ENCODE results near the gene TSPAN11. TPM values are rescaled to one million over a fixed set of nuclear protein-coding genes. Genes with fewer than 3 reads are reported as not detected.

Gene TSPAN11
- total RNA-seq, 4 donors from 2014 or later: 0.12 to 1.4 (median 1.2) TPM

GRCh38 chr12:31037028-31037427 lies 110.5 kb downstream of the TSPAN11 start:
- DNase-seq (ENCODE audit: low spot score) (no peak), ATAC-seq (ENCODE audit: low FRiP score) (no peak)
- TF ChIP-seq, protein P1, sequence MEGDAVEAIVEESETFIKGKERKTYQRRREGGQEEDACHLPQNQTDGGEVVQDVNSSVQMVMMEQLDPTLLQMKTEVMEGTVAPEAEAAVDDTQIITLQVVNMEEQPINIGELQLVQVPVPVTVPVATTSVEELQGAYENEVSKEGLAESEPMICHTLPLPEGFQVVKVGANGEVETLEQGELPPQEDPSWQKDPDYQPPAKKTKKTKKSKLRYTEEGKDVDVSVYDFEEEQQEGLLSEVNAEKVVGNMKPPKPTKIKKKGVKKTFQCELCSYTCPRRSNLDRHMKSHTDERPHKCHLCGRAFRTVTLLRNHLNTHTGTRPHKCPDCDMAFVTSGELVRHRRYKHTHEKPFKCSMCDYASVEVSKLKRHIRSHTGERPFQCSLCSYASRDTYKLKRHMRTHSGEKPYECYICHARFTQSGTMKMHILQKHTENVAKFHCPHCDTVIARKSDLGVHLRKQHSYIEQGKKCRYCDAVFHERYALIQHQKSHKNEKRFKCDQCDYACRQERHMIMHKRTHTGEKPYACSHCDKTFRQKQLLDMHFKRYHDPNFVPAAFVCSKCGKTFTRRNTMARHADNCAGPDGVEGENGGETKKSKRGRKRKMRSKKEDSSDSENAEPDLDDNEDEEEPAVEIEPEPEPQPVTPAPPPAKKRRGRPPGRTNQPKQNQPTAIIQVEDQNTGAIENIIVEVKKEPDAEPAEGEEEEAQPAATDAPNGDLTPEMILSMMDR (IDR thresholded peaks at IDR 0.05): no peak

DNA sequence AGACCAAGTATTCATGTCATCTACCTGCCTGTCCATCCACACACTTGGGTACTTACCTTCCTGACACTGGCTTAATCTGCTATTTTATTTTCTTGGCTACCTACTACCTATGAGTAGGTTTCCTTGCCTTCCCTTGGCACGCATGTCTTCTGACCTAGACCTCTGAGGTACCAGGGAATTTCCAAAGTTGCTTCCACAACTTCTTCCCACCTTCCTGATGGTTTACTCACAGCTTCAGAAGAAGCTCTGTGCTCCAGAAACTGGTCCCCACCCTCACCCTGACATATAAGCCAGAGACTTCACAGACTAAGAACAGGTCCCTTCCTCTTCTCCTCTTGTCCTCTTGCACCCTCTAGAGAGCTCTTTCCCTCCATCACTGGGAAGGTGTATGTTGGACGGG lies 111.4 kb downstream of the TSPAN11 start:
- TF ChIP-seq, protein P1 (IDR thresholded peaks at IDR 0.05): no peak
- DNase-seq (ENCODE audit: low spot score) (no peak), ATAC-seq (ENCODE audit: low FRiP score) (no peak)

DNA sequence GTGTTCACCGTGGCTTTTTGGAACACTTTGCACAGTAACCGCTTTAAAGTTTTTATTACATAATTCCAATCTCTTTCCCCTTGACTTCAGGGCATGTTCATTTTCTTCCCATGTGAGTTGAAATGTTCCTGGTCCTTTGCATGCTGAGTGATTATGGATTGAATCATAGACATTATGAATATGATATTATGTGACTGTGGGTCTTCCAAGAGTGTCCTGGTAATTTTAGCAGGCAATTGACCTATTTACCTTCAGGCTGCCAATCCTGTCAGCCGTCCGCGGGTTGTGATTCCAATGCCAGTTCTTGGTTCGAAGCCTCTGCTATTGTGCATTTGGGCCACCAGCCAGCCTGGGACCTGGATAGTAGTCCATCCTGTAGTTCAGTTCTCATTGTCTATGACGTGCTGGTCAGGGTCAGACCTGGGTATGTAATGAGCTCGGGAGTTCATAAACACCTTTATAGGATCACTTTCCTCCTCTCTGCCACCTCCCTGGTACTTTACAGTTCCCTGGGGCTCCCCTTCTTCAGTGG lies 114.6 kb downstream of the TSPAN11 start:
- DNase-seq (ENCODE audit: low spot score) (no peak), ATAC-seq (ENCODE audit: low FRiP score) (no peak)
- TF ChIP-seq, protein P1 (IDR thresholded peaks at IDR 0.05): no peak

Other genes starting within 250 kb of the TSPAN11 start
- gene IPO8, start 230.9 kb upstream of the TSPAN11 start, total RNA-seq: 10 to 100 TPM; 34.2 to 46.1 (median 39.2) TPM
- 10 to 100 TPM; 18.0 to 31.4 (median 19.7) TPM for gene CAPRIN2, start 171.8 kb upstream of the TSPAN11 start, total RNA-seq
- gene DDX11, start 147.1 kb downstream of the TSPAN11 start, total RNA-seq: 10 to 100 TPM in 3 of 4 donors, 1 to 10 TPM in 1; 2.8 to 49.2 (median 19.6) TPM